Hepatocyte (in vitro differentiated cells): Measurements from ENCODE around the gene MRPL44. TPM values are rescaled to one million over a fixed set of nuclear protein-coding genes. Genes with fewer than 3 reads are reported as not detected.
"Not testable (repeated sequence)": the region's sequence is repeated elsewhere in the genome, so short reads cannot be mapped to it uniquely, and the experiment has no call there.

Experiments used
- DNase-seq: peaks from one replicate; pipeline ENCODE4 v3.0.0-alpha.2; 2016; ENCODE audit warnings: low spot score
- H2AFZ ChIP-seq: fragments of 200-600 bp; sonication (generic); 2 replicates; pipeline ENCODE4 v1.6.0; 2016; ENCODE audit warnings: antibody characterized with exemption, mild to moderate bottlenecking
- H3K27ac ChIP-seq: fragments of 200-600 bp; sonication (generic); 2 replicates; pipeline ENCODE4 v1.5.1; 2016; ENCODE audit warnings: mild to moderate bottlenecking
- H3K27me3 ChIP-seq: fragments of 200-600 bp; sonication (generic); 2 replicates; pipeline ENCODE4 v1.6.1; 2016
- H3K36me3 ChIP-seq: fragments of 200-600 bp; sonication (generic); replicated peaks from 2 replicates; pipeline ENCODE4 v1.5.1; 2016; ENCODE audit warnings: low read depth; ENCODE audit not compliant: insufficient read depth
- H3K4me1 ChIP-seq: fragments of 200-600 bp; sonication (generic); 2 replicates; pipeline ENCODE4 v1.5.1; 2016; ENCODE audit warnings: mild to moderate bottlenecking, moderate library complexity; ENCODE audit not compliant: insufficient read depth
- H3K4me2 ChIP-seq: fragments of 200-600 bp; sonication (generic); 2 replicates; pipeline ENCODE4 v1.6.0; 2016
- H3K4me3 ChIP-seq: fragments of 200-600 bp; sonication (generic); 2 replicates; pipeline ENCODE4 v1.5.1; 2016; ENCODE audit warnings: mild to moderate bottlenecking
- H3K79me2 ChIP-seq: fragments of 200-600 bp; sonication (generic); 2 replicates; pipeline ENCODE4 v1.6.0; 2017; ENCODE audit warnings: mild to moderate bottlenecking
- H3K9me2 ChIP-seq: fragments of 200-600 bp; sonication (generic); replicated peaks from 2 replicates; pipeline ENCODE4 v1.6.0; 2017; ENCODE audit warnings: mild to moderate bottlenecking; ENCODE audit not compliant: insufficient read depth
- H3K9me3 ChIP-seq: fragments of 200-600 bp; sonication (generic); 2 replicates; pipeline ENCODE4 v1.5.1; 2016; ENCODE audit warnings: low read depth, mild to moderate bottlenecking
- H4K20me1 ChIP-seq: fragments of 200-600 bp; sonication (generic); 2 replicates; pipeline ENCODE4 v1.6.0; 2016; ENCODE audit warnings: mild to moderate bottlenecking; ENCODE audit not compliant: insufficient read depth, poor library complexity, severe bottlenecking
- CTCF ChIP-seq: fragments of 200-600 bp; sonication (generic); IDR thresholded peaks from 2 replicates; pipeline ENCODE4 v1.5.1; 2016; ENCODE audit warnings: antibody characterized with exemption, mild to moderate bottlenecking; ENCODE audit not compliant: poor library complexity
- EZH2 ChIP-seq: fragments of 200-600 bp; sonication (generic); IDR thresholded peaks from 2 replicates; pipeline ENCODE4 v1.6.1; 2016; ENCODE audit warnings: antibody characterized with exemption, mild to moderate bottlenecking, borderline replicate concordance
- EZH2phosphoT487 ChIP-seq: fragments of 200-600 bp; sonication (generic); IDR thresholded peaks from one replicate; pipeline ENCODE4 v1.6.1; 2018; ENCODE audit warnings: antibody characterized with exemption, mild to moderate bottlenecking, low read depth, moderate library complexity; ENCODE audit not compliant: unreplicated experiment, severe bottlenecking
- WGBS: methylation state at CpG from one replicate; pipeline ENCODE4 v1.1.6; 2016; ENCODE audit warnings: low lambda C conversion rate; ENCODE audit errors: missing lambda C conversion rate; 5-methylcytosine and 5-hydroxymethylcytosine counted together
- polyA plus RNA-seq: library from polyadenylated mRNA; unstranded; fragments of >200 nt; fragmentation: Nextera tagmentation; extraction: Ambion mirVana; gene quantifications from 2 replicates; pipeline ENCODE4 v1.2.1, GENCODE V29; 2016
- total RNA-seq: library from RNA; depleted of rRNA; stranded (reverse); fragments of >200 nt; gene quantifications from 2 replicates; pipeline ENCODE4 v1.2.3, GENCODE V29; 2014

The MRPL44 gene
- total and polyA plus RNA-seq, 2 experiments from 2014 or later, result 29.0 to 46.5 TPM

DNA sequence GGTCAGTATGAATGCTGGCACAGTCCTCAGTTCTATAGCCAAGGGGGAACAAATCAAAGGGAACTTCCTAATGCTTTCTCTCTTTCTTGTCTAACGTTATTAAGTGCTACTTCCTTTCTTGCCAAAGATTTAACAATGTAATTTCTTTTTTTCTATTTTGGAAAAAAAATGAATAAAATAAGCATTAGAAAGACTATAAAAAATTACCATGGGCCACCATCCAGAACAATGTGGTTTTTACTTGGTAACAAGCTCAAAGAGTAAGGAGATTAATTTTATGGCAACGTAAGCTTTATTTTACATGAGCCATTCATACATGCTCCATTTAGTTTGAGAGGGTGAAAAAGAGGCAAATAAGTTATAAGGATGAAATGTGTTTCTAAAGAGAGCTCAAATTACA lies 41.7 kb downstream of the MRPL44 start:
- peaks cover 13% of the 10 kb centered on the region for H3K4me1 ChIP-seq
- no peaks in the 10 kb centered on the region for H3K36me3 ChIP-seq
- H4K20me1 ChIP-seq, result no peaks in the 10 kb centered on the region
- H3K4me2 ChIP-seq, result no peak overlapping the region
- H3K27ac ChIP-seq, result no peak overlapping the region
- DNase-seq, result no peak
- 75% methylated on average over 2 of the region's 2 CpGs for WGBS
- H2AFZ ChIP-seq, result no peak overlapping the region
- H3K79me2 ChIP-seq, result no peaks in the 10 kb centered on the region
- no peaks in the 10 kb centered on the region for H3K27me3 ChIP-seq
- no peak overlapping the region for H3K4me3 ChIP-seq
- H3K9me2 ChIP-seq, result no peaks in the 10 kb centered on the region
- TF ChIP-seq CTCF, result no peak
- no peak for TF ChIP-seq EZH2phosphoT487
- TF ChIP-seq EZH2, result no peak
- H3K9me3 ChIP-seq, result no peaks in the 10 kb centered on the region

- no peaks in the 10 kb centered on the region for H3K27me3 ChIP-seq
- no peak overlapping the region for H3K27ac ChIP-seq
- TF ChIP-seq EZH2phosphoT487 (no peak), CTCF (no peak), EZH2 (no peak)
- H3K4me1 ChIP-seq, result peaks cover 4% of the 10 kb centered on the region
- no peaks in the 10 kb centered on the region for H4K20me1 ChIP-seq
- no peak overlapping the region for H2AFZ ChIP-seq
- no peak overlapping the region for H3K4me3 ChIP-seq
- H3K79me2 ChIP-seq, result no peaks in the 10 kb centered on the region
- no peaks in the 10 kb centered on the region for H3K36me3 ChIP-seq
- no peaks in the 10 kb centered on the region for H3K9me3 ChIP-seq
- no peak overlapping the region for H3K4me2 ChIP-seq
- DNase-seq, result no peak
- 91% methylated on average over 11 of the region's 11 CpGs for WGBS
- no peaks in the 10 kb centered on the region for H3K9me2 ChIP-seq
Observed at GRCh38 chr2:223999862-224000261, 42.6 kb downstream of the MRPL44 start.

DNA sequence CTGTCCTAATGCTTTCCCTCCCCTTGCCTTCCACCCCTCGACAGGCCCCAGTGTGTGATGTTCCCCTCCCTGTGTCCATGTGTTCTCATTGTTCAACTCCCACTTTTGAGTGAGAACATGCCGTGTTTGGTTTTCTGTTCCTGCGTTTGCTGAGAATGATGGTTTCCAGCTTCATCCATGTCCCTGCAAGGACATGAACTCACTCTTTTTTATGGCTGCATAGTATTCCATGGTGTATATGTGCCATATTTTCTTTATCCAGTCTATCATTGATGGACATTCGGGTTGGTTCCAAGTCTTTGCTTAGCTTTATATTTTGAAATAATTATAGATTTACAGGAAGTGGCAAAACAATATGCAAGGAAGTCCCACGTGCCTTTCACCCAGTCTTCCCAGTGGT lies 43.4 kb downstream of the MRPL44 start:
- 96% methylated on average over 5 of the region's 5 CpGs for WGBS
- not testable (repeated sequence) for H4K20me1 ChIP-seq

GRCh38 chr2:224004105-224004695 lies 46.9 kb downstream of the MRPL44 start:
- no peaks in the 10 kb centered on the region for H3K36me3 ChIP-seq
- H3K9me3 ChIP-seq, result no peaks in the 10 kb centered on the region
- DNase-seq, result no peak
- H3K79me2 ChIP-seq, result peaks cover 13% of the 10 kb centered on the region
- peaks cover 9% of the 10 kb centered on the region for H3K4me1 ChIP-seq
- 89% methylated on average over 16 of the region's 16 CpGs for WGBS
- TF ChIP-seq EZH2, result no peak
- no peak for TF ChIP-seq CTCF
- TF ChIP-seq EZH2phosphoT487, result no peak
- H3K9me2 ChIP-seq, result no peaks in the 10 kb centered on the region
- no peaks in the 10 kb centered on the region for H3K27me3 ChIP-seq
- no peaks in the 10 kb centered on the region for H4K20me1 ChIP-seq
- no peak overlapping the region for H3K4me3 ChIP-seq
- H3K27ac ChIP-seq, result no peak overlapping the region
- no peak overlapping the region for H3K4me2 ChIP-seq
- H2AFZ ChIP-seq, result no peak overlapping the region

More for the DNA sequence above, 43.4 kb downstream of the MRPL44 start:
- not testable (repeated sequence) for H2AFZ ChIP-seq, H3K4me2 ChIP-seq, H3K79me2 ChIP-seq, H3K4me1 ChIP-seq, H3K9me2 ChIP-seq, H3K27ac ChIP-seq, H3K9me3 ChIP-seq, H3K36me3 ChIP-seq, H3K27me3 ChIP-seq, H3K4me3 ChIP-seq, DNase-seq
